Measurements from ENCODE around the gene LRRN4CL.

LRRN4CL gene

GRCh38 chr11:62669420-62670161, 19.7 kb downstream of the LRRN4CL start:
- TF ChIP-seq YY1 (IDR thresholded peaks at IDR 0.05; ENCODE audit: low read depth) (no peak), RAD21 (IDR thresholded peaks at IDR 0.05; ENCODE audit: low read depth) (no peak), REST (IDR thresholded peaks at IDR 0.05; ENCODE audit: low read depth) (no peak), TEAD4 (IDR thresholded peaks at IDR 0.05) (no peak), CEBPB (IDR thresholded peaks at IDR 0.05) (no peak), TCF12 (IDR thresholded peaks at IDR 0.05; ENCODE audit: low read depth) (no peak), EGR1 (IDR thresholded peaks at IDR 0.05) (no peak), CREB1 (IDR thresholded peaks at IDR 0.05; ENCODE audit: low read depth) (no peak), FOXM1 (IDR thresholded peaks at IDR 0.05; ENCODE audit: borderline replicate concordance, low read depth) (no peak), ZBTB7A (IDR thresholded peaks at IDR 0.05; ENCODE audit: low read depth) (no peak), TAF1 (IDR thresholded peaks at IDR 0.05; ENCODE audit: low read depth) (no peak), NFIC (IDR thresholded peaks at IDR 0.05) (no peak), EP300 (IDR thresholded peaks at IDR 0.05; ENCODE audit: borderline replicate concordance) (no peak), MAX (IDR thresholded peaks at IDR 0.05) (no peak), USF1 (IDR thresholded peaks at IDR 0.05) (no peak)

GRCh38 chr11:62667460-62667859, 21.9 kb downstream of the LRRN4CL start:
- TF ChIP-seq CREB1 (IDR thresholded peaks at IDR 0.05; ENCODE audit: low read depth) (no peak), NFIC (IDR thresholded peaks at IDR 0.05) (no peak), CEBPB (IDR thresholded peaks at IDR 0.05) (no peak), EP300 (IDR thresholded peaks at IDR 0.05; ENCODE audit: borderline replicate concordance) (no peak), TAF1 (IDR thresholded peaks at IDR 0.05; ENCODE audit: low read depth) (no peak), YY1 (IDR thresholded peaks at IDR 0.05; ENCODE audit: low read depth) (no peak), TCF12 (IDR thresholded peaks at IDR 0.05; ENCODE audit: low read depth) (no peak), ZBTB7A (IDR thresholded peaks at IDR 0.05; ENCODE audit: low read depth) (no peak), MAX (IDR thresholded peaks at IDR 0.05) (no peak), RAD21 (IDR thresholded peaks at IDR 0.05; ENCODE audit: low read depth) (no peak), USF1 (IDR thresholded peaks at IDR 0.05) (no peak), REST (IDR thresholded peaks at IDR 0.05; ENCODE audit: low read depth) (no peak)

GRCh38 chr11:62666259-62666926, 22.9 kb downstream of the LRRN4CL start:
- no peak for TF ChIP-seq TCF12 (IDR thresholded peaks at IDR 0.05; ENCODE audit: low read depth)
- TF ChIP-seq FOXM1 (IDR thresholded peaks at IDR 0.05; ENCODE audit: borderline replicate concordance, low read depth) = no peak
- no peak for TF ChIP-seq YY1 (IDR thresholded peaks at IDR 0.05; ENCODE audit: low read depth)
- TF ChIP-seq CREB1 (IDR thresholded peaks at IDR 0.05; ENCODE audit: low read depth) = no peak
- TF ChIP-seq CEBPB (IDR thresholded peaks at IDR 0.05) = no peak
- no peak for TF ChIP-seq RAD21 (IDR thresholded peaks at IDR 0.05; ENCODE audit: low read depth)
- TF ChIP-seq MAX (IDR thresholded peaks at IDR 0.05) = no peak
- no peak for TF ChIP-seq TEAD4 (IDR thresholded peaks at IDR 0.05)
- no peak for TF ChIP-seq EP300 (IDR thresholded peaks at IDR 0.05; ENCODE audit: borderline replicate concordance)
- TF ChIP-seq REST (IDR thresholded peaks at IDR 0.05; ENCODE audit: low read depth) = no peak
- no peak for TF ChIP-seq TAF1 (IDR thresholded peaks at IDR 0.05; ENCODE audit: low read depth)
- no peak for TF ChIP-seq ZBTB7A (IDR thresholded peaks at IDR 0.05; ENCODE audit: low read depth)
- TF ChIP-seq EGR1 (IDR thresholded peaks at IDR 0.05) = no peak
- TF ChIP-seq USF1 (IDR thresholded peaks at IDR 0.05) = no peak
- no peak for TF ChIP-seq NFIC (IDR thresholded peaks at IDR 0.05)
